HG02678 (cell line): ENCODE measurements around the gene PPP1R11.
"Not testable (repeated sequence)": the region's sequence is repeated elsewhere in the genome, so short reads cannot be mapped to it uniquely, and the experiment has no call there.

Experiments
- ATAC-seq: cut with Tn5 transposase; IDR thresholded peaks from one replicate; pipeline ENCODE4 v1.9.1; 2021; ENCODE audit warnings: mild to moderate bottlenecking, moderate library complexity; ENCODE audit not compliant: unreplicated experiment

The PPP1R11 gene

DNA sequence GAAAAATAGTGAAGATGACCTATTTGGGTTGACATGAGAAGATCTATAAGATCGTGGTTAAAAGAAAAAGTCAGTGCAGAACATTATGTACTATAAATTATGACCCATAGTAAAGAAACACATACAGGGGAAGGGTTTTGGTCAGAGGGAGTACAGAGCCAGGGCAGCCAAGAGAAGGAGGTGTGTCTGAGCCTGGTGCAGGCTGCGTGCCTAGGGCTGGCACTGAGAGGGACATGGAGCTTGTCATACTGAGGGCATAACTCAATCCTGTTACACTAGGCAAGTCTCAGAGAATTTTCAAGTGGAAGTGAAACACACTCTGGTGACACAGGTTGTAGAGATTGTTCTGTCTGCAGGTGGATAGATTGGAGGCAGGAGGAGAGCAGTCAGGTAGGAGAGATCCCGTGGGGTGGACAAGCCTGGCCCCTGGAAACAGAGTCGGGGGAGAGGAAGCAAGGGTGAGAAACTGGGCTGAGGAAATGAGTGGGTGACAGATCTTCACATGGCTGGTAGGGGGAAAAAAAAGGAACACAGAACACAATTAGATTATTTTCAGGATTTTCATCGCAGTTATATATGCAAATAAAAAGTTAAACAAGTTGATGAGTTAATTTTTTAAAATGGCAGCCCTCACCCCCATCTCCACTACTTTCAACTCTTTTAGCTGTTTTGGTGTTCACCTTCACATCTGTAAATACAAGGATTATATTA lies 27.1 kb downstream of the PPP1R11 start:
- no peak for ATAC-seq

DNA sequence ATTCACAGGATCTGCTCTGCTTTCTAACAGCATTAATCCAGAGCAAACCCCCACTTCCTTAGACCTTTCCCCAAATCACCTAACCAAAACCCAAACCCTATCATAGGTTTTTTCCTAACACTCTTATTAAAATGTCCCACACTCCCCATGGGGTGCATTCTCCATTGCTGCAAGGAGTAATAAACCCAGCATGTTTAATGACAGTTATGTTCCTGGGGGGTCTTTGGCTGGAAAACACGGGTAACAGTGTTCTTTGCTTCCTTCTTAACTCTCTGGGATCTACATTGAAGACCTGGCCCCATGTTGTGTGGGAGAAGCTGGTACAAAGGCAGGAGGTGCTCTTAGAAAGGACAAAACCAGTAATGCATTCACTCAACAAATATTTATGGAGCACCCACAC lies 29.8 kb downstream of the PPP1R11 start:
- no peak for ATAC-seq

DNA sequence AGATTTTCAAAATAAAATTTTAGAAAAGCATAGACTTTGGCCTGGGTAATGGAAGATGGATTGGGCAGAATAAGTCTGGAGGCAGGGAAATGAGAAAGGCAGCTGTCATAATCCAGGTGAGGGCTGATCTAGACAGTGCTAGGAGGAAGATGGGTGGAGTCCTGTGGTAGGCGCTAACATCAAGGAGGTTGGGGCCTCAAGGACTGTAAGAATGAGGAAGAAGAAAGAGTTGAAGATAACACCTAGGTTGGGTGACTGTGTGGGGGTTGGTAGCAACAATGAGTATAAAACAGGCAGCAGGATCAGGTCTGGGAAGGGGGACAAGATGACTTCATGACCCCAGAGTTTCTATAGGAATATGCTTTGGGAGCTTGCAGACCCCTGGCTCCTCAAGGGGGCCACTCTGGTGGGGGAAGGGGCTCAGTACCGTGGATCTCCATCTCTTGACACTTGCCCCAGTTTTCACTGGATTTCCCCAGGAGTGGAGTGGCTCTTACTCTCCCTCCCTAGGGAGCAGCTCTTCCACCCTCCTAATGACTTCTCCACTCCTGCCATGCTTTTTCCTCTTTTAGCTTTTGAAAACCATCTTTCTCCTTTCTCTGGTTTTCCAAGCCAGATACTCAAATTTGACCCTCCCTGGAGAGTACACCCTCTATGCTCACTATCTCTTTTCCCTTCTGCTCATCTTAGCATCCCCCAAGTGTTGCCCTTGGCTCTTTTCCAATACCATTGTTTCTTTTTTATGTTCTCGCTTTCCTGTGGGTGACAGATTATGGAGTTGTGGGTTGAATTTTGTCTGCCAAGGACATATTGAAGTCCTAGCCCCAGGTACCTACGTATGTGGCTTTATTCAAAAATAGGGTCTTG lies 31.1 kb downstream of the PPP1R11 start:
- no peak for ATAC-seq

DNA sequence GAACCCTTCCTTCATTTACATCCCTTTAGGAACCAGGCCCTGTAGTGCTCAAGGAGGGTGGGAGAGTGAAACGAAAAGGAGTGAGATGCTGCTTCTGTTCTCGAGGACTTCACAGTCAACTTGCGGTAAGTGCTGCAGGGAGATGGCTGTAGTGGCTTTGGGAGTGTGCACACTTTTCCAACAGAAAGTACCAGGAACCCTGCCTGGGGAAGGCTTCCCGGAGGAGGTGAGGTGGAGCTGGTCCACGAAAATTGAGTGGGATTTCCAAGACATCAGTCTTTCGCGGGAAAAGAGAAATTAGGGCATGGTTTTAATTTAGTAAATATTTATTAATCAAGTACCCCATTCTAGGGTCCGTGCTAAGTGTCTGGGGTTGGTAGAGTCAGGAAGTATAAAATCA lies 33.2 kb downstream of the PPP1R11 start:
- ATAC-seq: no peak

DNA sequence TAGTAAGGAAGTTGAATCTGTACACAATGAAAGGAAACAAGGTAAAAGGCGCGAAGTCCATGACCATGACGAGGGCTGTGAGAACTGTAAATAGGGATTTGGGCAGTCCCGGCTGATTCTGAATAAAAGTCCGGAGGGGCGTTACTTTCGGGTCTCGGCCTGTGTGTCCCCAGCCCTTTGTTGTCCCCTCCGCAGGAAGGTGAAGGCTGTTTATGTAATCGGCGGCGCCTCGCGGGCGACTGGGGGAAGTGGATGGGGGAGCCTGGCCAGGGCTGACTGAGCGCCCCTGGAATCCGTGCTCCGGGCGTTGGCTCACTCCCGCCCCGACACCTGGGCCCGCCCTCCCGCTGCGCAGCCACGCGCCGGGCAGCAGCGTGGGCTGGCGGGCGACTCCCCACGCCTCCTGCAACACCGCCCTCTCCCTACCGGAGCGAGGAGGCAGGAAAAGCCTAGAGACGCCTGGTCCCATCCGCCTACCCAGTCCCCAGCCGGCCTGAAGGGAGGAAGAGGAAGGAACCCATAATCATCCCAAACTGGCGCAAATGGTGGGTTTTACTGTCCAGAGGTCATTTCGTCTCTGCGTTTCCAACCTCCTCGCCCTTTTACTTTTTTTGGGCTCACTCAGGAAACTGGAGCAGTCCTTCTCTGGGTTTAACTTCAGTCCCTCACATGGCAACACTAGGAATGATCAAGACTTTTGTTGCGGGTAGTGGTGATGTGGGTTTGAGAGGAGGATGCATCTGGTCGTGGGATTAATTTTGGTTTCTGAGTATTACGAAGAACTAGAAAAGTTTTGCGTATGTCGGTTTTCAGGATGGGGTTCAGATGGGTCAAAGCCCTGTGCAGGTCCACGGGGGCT lies 33.8 kb downstream of the PPP1R11 start:
- no peak for ATAC-seq

DNA sequence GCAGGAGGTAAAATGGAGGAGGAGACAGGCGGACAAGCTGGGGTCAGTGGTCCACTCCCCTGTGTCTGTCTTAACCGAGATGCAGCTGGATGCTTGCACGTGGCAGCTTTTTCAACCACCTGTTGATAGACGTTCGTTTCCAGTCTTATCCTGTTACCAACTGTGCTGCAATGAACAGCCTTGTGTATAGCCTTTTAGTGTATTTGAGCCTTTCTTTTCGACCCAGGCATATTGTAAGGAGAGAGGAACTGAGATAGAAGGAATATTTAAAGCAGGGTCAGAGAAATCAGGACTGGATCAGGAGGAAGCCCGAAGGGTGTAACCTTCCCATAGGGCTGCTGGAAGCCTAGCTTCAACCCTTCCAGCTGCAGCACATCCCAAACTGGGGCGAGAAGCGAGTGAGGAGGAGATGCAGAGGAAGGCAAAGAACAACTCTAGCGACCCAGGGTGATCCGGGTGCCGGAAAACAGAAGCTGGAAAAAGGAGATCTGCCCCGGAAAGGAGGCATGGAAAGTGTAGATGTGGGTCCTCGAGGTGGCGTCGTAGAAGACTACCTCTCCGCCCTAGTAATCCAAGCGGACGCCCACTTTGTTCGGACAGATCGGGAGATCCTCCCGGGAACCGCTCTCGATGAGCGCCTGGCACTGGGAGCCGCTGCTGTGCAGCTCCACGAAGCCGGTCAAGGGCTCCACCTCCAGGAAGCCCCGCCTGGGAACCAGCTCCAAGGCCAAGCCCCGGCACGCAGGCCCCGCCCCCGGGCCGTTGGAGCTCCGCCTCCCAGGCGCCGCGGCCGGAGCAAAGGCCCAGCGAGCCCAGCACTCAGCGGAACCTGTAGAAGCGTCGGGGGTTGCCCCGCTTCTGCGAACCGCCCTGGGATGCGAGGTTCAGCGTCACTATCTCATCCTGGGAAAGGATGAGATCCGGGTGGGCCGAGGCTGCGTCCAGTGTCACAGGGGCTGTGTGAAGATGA lies 34.7 kb downstream of the PPP1R11 start:
- peak; percentile 64 for ATAC-seq

DNA sequence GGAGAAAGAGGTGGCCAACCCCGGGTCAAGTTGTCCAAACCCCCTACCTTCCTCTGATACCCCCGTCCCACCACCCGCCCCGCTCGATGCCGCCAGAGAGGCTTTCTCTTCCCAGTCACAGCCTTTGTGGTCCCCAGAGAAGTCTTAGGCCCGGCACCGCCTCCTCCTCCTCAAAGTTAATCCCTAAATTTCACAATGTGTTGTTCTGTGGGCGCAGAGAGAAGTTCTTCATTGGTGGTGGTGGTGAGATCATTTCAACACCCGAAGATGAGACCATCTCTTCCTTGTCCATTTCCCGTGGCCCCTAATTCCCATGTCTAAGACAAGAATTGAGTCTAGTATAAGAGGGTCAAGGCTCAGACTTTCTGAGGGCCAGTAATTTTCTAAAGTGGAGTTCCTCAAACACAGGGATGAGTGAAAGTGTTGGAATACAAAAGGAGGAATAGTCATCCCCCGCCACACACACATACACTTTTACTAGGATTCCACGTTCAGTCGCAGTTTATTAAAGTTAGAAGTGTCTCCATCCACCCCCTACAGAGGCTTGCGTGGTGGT lies 35.5 kb downstream of the PPP1R11 start:
- no peak for ATAC-seq

DNA sequence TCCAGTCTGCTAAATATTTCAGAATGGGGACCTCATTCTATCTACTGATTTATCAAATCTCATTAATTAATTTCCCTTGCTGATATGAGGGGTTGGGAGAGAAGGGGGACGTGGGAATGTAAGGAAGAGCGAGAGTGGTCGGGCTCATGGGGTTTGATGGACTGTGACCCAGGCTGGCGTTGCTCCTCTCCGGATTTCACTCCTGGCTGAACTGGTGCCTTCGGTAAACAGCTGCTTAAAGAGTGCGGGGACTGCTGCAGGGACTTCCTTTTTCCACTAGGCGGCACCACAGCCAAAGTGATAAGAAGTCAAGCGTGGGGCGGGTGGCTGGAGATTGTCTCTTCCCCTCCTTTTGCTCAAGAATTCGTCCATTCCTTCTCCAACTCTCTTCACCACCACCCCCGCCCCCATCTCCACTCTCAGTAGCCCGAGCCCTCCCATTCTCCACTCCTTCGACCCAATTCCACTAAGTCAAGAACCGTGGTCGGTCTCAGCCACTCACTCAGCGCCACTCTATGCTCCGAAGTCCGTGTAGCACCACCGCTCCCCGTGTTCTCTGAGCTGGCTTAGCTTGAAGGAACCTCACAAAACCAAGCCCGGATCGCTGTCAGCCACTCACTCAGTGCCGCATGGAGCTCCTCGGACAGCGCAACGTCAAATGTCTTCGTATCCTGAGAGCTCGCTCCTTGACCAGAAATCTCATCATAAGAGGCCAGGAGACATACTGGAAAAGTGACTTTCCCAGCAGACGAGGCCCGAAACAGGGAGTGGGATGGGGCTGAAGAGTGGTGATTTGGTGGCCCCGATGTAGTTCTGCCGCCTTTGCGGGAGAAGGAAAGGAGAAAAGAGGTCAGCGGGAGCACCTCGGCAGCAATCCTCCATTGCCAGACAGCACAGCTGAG lies 36.2 kb downstream of the PPP1R11 start:
- peak; percentile 59 for ATAC-seq

DNA sequence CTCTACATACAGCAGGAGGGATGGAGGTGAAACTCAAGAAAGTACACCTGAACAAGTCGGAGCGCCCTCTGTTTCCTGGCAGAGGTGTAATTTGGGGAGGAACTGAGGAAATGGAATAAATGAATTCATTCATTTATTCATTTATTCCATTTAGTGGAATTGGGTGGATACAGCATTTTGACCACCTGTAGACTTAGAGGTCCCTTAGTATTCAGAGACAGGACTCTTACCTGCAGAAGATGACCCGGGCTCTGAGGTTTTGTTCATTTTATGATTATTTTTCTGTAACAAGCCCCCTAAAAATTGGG lies 36.8 kb downstream of the PPP1R11 start:
- ATAC-seq: no peak

DNA sequence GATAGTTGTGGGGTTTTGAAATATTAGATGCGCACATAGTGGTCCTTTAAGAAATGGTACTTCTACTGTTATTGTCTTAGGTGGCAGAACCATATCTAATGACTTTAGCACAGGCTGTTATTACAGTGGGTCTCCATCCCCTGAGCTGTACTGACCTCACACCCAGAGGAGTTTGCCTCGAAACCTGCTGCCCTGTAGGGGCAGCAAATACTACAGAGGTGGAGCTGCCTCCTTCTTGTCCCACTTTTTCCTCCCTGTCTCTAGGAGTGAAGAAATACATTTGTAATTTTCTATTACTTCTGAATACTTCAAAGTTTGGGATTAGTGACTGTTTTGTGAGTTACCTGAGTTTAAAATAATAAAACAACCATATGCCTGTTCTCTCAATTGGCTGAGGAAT lies 37.7 kb downstream of the PPP1R11 start:
- no peak for ATAC-seq

DNA sequence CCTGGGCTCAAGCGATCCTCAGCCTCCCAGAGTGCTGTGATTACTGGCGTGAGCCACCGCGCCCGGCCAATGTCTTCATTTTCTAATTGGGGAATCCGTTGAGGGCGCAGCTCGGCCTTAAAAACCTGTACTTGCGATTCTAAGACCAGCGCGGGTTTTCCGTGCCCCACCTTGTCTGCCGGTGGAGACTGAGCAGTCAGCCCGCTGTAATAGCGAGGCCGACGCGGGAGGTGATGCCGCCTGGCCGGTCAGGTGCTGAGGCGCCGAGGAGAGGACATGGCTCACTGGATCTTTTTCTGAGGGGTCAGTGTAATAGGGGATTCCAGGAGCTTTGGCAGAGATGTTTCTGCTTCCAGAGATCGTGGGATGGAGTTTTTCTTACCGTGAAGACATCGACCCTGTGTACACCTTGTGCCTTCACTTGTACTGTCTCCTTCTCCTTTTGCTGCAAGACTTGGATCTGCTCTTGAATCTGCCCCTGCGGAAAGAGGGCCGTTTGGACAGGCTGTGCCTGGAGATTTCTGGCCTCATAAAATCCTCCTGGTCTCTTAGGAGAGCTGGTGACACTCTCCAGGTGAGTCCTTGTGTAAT lies 44.4 kb downstream of the PPP1R11 start:
- ATAC-seq: no peak

DNA sequence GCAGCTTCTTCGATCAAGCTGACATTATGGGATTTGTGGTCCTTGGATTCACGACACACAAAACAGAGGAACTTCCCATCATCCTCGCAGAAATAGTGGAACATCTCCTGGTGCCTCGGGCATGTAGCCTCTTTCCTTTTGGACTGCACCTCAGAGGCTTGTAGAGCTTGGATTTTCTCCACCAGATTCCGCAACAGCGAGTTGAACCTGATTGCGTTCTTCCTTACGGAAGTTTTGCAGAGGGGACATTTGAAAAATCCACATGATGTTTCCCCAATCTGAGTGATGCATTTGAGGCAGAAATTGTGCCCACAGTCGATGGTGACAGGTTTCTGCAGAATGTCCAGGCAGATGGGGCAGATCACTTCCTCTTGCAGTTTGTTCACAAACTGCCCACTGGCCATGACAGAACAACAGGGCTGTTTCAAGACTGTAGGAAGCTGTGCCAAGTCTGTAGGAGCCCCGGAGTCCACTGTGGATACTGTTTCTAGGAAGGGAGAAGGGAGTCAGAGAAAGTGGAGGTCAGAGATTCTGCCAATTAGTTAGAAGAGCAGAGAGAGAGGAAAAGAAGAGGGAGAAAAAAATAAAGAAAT lies 45.5 kb downstream of the PPP1R11 start:
- ATAC-seq: no peak

DNA sequence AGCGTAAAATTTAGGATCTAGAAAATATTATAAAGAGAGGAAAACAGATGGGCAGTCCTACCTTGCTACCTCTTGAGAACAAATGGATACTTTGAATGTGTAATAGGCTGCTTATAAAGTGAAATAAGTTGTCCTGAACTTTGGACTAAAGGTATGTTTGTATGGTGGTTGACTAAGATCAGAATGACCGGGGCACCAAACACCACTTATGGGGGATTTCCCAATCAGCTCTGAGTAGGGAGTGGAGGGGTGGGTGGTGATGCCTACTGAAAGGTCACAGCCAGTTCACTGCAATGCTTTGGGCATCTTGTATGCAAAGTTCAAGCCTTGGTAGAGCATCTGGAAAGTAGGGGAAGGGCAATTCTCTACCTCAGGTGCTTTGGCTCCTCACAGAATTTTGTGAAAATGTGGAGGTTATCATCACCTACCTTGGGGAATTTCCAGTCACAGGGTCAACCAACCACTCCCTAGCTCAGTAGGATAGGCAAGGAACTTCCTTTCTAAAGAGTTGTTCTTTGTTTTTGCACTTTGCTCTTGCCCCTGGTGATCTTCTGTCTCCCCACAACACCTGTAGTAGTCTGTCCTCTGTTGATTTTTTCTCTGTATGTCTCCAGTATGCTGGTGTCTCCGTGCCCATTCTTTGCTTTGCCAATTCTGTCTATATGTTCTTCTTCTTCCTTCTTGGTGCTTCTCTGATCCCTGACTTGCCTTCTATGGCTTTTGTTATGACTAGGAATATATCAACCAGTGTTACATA lies 46.2 kb downstream of the PPP1R11 start, which contains the start of gene TRIM31:
TSS of gene TRIM31 (minus strand) at position 88 of the 757 bp plus-strand sequence. CDS start 285 bp downstream, outside the sequence.
- ATAC-seq: no peak

DNA sequence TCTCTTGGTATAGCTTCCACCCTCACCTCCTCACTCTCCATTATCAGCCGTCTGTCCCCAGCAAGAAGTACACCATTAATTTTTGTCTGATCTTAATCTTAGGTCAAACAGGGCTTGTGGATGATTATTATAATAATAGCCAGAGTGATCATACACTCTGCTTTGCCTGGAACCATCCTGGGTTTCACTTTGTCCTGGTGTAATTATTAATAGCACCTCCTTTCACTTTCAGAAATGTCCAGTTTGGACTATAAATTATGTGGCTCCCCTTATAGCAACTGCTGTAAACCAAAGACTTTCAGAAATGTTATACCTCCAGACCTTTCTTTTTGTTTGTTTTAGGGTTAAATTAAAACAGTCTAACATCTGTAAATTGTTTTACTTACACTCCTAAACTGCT lies 46.8 kb downstream of the PPP1R11 start:
- no peak for ATAC-seq

DNA sequence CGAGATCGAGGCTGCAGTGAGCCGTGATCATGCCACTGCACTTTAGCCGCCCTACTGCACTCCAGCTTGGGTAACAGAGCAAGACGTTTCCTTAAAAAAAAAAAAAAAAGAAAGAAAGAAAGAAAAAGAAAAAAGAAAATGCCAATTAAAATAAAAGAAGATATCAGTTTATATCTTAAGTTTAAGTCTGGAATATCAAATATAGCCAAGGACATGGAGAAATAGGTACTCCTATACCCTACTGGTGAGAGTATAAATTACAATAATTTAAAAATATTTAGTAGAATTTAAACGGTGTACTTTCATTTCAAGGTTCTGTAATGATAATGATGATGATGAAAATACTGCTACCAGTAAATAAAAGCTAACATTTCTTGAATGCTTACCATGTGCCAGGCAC lies 49.7 kb downstream of the PPP1R11 start:
- ATAC-seq: no peak

DNA sequence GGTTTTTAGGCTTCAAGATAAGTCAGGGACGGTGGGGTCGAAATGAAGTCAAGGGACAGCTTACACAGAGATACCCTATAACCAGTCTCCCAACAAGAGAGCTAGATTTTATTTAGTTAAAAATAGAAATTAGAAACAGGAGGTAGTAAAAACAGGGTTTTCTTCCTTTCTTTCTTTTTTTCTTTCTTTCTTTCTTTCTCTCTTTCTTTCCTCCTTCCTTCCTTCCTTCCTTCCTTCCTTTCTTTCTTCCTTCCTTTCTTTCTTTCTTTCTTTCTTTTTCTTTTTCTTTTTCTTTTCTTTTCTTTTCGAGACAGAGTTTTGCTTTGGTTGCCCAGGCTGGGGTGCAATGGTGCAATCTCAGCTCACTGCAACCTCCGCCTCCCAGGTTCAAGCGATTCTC lies 51.7 kb downstream of the PPP1R11 start:
- ATAC-seq: not testable (repeated sequence)
